Cortex of kidney (tissue), 1 donor: ENCODE data around the gene PEX14.
"Not testable (repeated sequence)": the region's sequence is repeated elsewhere in the genome, so short reads cannot be mapped to it uniquely, and the experiment has no call there.

Experiments used
- DNase-seq: peaks from one replicate; lab custom pipeline; 2025; lab: John Stamatoyannopoulos, UW

Gene PEX14, protein sequence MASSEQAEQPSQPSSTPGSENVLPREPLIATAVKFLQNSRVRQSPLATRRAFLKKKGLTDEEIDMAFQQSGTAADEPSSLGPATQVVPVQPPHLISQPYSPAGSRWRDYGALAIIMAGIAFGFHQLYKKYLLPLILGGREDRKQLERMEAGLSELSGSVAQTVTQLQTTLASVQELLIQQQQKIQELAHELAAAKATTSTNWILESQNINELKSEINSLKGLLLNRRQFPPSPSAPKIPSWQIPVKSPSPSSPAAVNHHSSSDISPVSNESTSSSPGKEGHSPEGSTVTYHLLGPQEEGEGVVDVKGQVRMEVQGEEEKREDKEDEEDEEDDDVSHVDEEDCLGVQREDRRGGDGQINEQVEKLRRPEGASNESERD

DNA sequence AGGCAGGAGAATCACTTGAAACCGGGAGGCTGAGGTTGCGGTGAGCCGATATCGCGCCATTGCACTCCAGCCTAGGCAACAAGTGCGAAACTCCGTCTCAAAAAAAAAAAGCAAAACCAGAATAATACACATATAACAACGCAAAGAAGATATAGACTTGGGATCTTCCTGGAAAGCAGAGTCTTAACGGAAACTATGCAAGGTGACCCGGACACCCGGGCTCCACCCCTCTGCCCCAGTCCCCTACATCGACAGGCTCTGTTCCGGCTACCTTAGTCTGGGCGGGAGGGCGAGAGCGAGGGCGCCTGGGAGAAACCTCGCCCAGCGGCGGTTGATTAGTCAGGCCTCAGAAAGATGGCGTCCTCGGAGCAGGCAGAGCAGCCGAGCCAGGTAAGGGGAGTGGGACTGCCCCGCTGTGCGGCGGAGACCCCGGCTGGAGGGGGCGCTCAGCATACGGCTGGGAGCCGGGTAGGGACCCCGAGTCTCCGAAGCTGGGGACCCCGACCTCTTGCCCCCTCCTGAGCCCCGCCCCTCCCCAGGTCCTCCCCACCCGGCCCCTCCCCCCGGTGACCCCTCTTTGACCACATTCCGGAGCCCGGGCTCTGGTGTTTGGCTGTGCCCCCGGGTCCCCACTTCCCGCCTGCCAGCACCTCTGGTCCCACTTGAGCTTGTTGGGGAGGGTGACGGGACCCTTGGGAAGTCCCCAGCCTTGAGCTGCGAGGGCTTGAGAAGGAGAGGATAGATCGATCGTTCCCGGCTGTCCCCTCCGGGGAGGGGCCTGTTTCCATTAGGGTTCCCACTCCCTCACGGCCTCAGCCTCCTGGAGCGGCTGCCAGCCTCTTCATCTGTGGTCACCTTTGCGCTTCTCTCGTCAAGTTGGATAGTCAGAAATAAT lies at the start of gene PEX14:
PEX14 (plus strand) TSS at position 338 of the 895 bp plus-strand sequence; CDS start at position 355, 17 bp downstream.
- DNase-seq, result peak; percentile 35

DNA sequence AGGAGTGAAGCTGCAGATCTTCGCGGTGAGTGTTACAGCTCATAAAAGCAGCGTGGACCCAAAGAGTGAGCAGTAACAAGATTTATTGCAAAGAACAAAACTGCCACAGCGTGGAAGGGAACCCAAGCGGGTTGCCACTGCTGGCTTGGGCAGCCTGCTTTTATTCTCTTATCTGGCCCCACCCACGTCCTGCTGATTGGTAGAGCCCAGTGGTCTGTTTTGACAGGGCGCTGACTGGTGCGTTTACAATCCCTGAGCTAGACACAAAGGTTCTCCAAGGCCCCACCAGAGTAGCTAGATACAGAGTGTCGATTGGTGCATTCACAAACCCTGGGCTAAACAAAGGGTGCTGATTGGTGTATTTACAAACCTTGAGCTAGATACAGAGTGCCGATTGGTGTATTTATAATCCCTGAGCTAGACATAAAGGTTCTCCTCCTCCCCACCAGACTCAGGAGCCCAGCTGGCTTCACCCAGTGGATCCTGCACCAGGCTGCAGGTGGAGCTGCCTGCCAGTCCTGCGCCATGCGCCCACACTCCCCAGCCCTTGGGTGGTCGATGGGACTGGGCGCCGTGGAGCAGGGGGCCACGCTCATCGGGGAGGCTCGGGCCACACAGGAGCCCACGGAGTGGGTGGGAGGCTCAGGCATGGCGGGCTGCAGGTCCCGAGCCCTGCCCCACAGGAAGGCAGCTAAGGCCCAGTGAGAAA lies 48.8 kb upstream of the PEX14 start:
- not testable (repeated sequence) for DNase-seq

GRCh38 chr1:10426535-10426848 lies 48.3 kb upstream of the PEX14 start:
- not testable (repeated sequence) for DNase-seq

GRCh38 chr1:10428984-10429383 lies 45.8 kb upstream of the PEX14 start:
- no peak for DNase-seq

- DNase-seq, result no peak
These were observed 44.9 kb upstream of the PEX14 start for GRCh38 chr1:10429868-10430215.

DNA sequence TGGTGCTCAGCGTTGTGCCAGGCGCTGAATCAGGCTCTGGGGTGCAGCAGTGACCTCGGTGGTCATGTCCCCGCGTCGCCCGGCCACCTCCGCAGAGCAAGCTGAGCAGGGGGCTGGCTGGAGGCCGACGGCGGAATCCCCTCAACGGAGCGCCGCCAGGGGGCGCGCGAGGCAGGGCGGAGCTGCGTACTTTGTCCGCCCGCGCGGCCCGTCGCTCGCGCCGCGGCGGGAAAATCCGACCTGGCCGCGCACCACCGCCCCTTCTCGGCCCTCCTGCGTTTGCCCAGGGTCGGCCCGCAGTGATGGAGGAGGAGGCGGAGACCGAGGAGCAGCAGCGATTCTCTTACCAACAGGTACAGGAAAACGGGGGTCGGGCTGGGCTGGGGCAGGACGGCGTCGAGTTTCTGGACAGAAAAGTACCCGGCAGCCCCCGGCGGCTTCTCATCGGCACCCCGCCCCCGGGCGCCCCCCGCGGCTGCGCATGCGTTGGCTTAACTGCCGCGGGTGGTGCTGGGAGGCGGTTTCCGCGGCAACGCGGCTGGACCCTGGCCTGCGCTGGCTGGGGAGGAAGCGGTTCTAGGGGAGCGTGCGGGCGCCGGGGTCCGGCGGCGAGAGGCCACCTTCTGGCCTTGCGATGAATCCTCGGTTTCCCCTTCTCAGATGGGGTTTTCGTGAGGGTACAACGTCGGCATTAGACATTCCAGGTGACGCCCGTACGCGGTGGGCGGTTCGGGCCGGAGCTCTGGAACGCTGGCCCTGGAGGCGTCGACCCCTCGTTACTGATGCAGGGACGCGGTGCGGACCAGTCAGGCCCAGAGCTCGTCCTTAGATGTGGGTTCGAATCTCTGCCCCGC lies 44.3 kb upstream of the PEX14 start, which contains the start of gene CENPS:
CENPS (plus strand) TSS at position 218 of the 854 bp plus-strand sequence; CDS start at position 303, 85 bp downstream.
- DNase-seq, result peak; percentile 68

DNA sequence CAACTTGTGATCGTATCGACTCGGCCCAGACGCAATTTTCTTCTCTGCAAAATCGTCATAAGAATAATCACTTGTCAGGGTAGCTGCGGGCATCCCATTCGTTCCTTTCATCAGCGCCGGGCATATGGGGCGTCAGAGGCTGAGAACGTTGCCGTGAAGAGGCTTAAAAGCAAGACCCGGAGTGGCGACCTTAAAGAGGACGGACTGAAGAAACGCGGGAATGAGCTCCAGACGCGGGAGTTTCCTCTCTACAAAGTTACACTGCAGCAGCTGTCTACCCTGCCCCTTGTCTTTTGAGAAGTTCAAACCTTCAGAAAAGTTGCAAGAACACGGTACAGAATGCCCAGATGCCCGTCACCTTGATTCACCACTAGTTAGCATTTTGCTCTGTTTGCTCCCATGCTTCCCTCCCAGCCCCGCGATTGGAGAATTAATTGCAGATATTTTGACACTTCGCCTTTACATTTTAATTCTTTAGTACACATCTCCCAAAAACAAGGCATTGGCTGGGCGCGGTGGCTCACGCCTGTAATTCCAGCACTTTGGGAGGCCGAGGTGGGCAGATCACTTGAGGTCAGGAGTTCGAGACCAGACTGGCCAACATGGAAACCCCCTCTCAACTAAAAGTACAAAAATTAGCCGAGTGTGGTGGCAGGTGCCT lies 43.5 kb upstream of the PEX14 start:
- DNase-seq, result no peak

DNA sequence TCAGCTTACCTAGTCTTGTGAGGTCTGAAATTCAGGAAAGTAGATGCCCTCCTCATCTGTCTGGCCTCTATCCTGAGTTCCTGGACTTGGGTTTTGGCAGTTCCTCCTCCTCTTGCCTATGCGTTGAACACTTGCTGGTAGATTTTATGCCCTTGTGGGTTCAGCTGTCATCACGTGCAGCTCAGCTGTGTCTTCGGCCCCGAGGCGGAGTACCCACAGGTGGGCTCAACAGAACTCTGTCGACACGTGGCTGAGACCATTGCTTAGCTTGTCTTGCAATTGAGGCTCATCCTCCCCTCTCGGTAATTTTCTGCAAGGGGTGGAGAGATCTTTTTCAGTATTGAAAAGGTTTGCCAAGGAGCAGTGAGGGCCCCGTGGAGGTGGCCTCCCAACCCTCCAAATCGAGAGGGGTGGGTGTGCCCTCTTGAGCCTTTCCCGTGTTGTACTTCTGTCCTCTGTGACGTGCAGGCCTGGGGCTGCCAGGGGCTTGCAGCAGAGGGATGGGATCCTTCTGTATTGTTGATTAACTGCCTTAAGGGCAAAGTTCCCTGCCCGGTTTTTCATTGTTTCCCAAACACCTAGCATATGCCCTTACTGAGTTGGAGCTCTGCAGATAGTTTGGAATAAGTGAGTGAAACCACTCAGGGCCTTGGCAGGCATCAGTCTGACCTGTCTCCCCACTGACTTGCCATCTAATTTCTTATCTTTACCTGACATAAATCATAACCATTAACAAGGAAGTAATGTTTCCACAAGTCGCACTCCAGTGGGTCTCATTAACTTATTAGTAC lies 41.6 kb upstream of the PEX14 start:
- no peak for DNase-seq

- no peak for DNase-seq
These were observed 41.0 kb upstream of the PEX14 start for GRCh38 chr1:10433790-10434189.

DNA sequence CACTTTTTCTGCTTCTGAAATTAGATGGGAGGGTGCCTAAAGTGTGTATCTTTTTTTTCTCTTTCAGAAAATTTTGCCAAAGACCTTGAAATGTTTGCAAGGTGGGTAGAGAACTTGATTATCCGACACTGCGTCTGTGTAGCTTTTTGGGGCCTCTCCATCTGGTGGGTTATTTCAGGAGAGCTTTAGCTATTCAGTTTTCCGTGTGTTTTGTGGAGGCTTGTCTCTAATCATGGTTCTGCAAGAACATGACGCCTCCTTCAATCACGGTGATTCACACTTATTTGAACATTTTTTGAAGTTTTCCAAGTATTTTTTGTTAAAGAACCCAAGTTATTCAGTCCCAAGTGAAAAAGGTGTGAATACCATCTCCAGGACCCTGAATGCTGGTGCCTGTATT lies 40.2 kb upstream of the PEX14 start:
- DNase-seq, result no peak

- DNase-seq, result no peak
These were observed 37.7 kb upstream of the PEX14 start for GRCh38 chr1:10437052-10437451.

GRCh38 chr1:10438677-10439163 lies 36.0 kb upstream of the PEX14 start:
- no peak for DNase-seq

DNA sequence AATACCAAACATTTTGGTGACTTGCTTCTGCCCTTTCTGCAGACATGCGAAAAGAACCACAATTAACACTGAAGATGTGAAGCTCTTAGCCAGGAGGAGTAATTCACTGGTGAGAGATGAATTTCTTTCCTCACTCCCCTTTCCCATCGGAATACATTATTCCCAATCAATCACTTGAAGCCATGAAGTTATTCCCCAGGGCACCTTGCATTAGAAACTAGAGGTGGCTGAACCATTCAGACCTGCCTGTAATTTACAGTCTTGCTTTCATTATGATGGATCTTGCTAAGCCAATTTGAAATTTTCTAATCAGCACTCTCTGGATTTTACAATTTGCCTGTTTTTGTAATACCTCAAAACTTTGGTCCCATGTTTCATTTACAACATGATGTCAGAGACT lies 34.4 kb upstream of the PEX14 start:
- no peak for DNase-seq

GRCh38 chr1:10440794-10441193 lies 34.0 kb upstream of the PEX14 start:
- no peak for DNase-seq

DNA sequence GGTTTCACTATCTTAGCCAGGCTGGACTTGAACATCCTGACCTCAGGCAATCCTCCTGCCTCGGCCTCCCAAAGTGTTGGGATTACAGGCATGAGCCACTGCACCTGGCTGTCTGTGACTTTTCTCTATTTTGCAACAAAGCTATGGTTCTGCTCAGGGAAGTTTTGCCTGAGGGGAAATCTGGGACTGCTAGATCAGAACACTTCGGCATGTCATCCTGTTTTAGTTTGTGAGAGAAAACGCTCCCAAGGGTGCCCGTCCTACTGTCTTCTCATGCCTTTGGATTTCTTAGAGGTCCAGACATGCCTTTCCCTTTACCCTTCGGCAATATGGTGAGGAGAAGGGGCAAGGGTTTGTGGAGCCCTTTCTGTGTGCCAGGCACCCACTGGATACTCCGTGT lies 30.5 kb upstream of the PEX14 start:
- DNase-seq, result no peak

- DNase-seq, result no peak
These were observed 29.9 kb upstream of the PEX14 start for GRCh38 chr1:10444795-10445397.

DNA sequence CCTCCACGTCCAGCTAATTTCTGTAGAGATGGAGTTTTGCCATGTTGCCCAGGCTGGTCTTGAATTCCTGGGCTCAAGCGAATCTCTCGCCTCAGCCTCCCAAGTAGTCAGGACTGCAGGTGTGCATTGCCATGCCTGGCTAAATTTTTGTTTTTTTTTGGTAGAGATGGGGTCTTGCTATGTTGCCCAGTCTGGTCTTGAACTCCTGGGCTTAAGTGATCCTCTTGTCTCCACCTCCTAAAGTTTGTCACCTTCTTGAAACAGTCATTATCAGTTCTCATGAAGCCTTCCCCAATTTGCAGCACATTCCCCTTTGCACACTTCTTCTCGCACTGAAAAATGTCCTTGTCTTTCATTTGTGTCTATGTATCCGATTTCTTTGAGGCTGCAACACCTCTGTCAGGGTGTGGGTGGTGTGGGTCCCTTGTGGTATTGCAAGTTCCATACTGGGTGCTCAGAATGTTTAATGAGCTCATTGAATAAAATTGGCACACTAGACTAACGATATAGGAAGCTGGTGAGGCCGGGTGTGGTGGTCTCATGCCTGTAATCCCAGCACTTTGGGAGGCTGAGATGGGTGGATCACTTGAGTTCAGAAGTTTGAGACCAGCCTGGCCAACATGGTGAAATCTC lies 27.8 kb upstream of the PEX14 start:
- DNase-seq, result no peak

- no peak for DNase-seq
These were observed 25.0 kb upstream of the PEX14 start, which contains the start of gene CORT for GRCh38 chr1:10449751-10450150. Gene CORT, plus strand, starts transcription at chr1:10450031. Its CDS starts 193 bp downstream, at chr1:10450224.
